Esophagus squamous epithelium (tissue), 5 donors: ENCODE results near the gene NFATC2. TPM values are rescaled to one million over a fixed set of nuclear protein-coding genes. Genes with fewer than 3 reads are reported as not detected.
A peak's percentile ranks its signal among the peaks of the same experiment; 100 is the strongest.

Experiments
- DNase-seq: peaks from one replicate; lab custom pipeline; 2025; lab: John Stamatoyannopoulos, UW
- H3K27ac ChIP-seq, 4 donors: fragments of 200-600 bp; sonication (generic); one replicate each; pipeline ENCODE4 v1.5.1; 2016 to 2019; ENCODE audit warnings: mild to moderate bottlenecking in 1 of 4
- H3K27me3 ChIP-seq, 4 donors: fragments of 200-600 bp; sonication (generic); 1 replicate in 3 of 4; 2 replicates in 1 of 4; pipeline versions ENCODE4 v1.5.1 to v1.6.0; 2017 to 2021; ENCODE audit warnings: antibody characterized with exemption in 1 of 4
- H3K36me3 ChIP-seq, 3 donors: fragments of 200-600 bp; sonication (generic); one replicate each; pipeline ENCODE4 v1.5.1; 2016 to 2019
- H3K4me1 ChIP-seq, 3 donors: fragments of 200-600 bp; sonication (generic); one replicate each; pipeline ENCODE4 v1.5.1; 2017 to 2019
- H3K4me3 ChIP-seq, 4 donors: fragments of 200-600 bp; sonication (generic); 1 replicate in 3 of 4; 2 replicates in 1 of 4; pipeline ENCODE4 v1.5.1; 2016 to 2019; ENCODE audit warnings: mild to moderate bottlenecking in 2 of 4, moderate library complexity in 1 of 4
- H3K9me3 ChIP-seq, 3 donors: fragments of 200-600 bp; sonication (generic); one replicate each; pipeline ENCODE4 v1.5.1; 2016 to 2019
- POLR2A ChIP-seq, 4 donors: fragments of 450-650 bp; IDR thresholded peaks; one replicate each; pipeline ENCODE4 v1.6.1; 2017; ENCODE audit warnings: antibody characterized with exemption in 4 of 4, mild to moderate bottlenecking in 4 of 4, moderate library complexity in 3 of 4
- WGBS, 2 donors: methylation state at CpG; one replicate each; pipeline ENCODE4 v1.1.5; 2018; 5-methylcytosine and 5-hydroxymethylcytosine counted together
- intact Hi-C: fragments of 100-400 bp; cut with DNase I; formaldehyde crosslinking; loops from one replicate; pipeline ENCODE4 v1.15.0; 2022
- total RNA-seq, 4 donors: library from RNA; depleted of rRNA; stranded (reverse); fragments of >200 nt; gene quantifications; one replicate each; pipeline ENCODE4 v1.1.0, GENCODE V29; 2016
- TF ChIP-seq, protein P1 (sequence below), 6 experiments: fragments of 450-650 bp in 4 of 6; fragments of 200-600 bp in 2 of 6; sonication (generic) in 2 of 6; IDR thresholded peaks; one replicate each; pipeline ENCODE4 v1.5.1; 2016 to 2019; ENCODE audit warnings: antibody characterized with exemption in 6 of 6, mild to moderate bottlenecking in 4 of 6, moderate library complexity in 4 of 6
- donor health status: DM: yes; HTN: yes; CAD: no.

The NFATC2 gene
- total RNA-seq, 4 donors from 2014 or later: 0.83 to 6.7 (median 1.4) TPM

DNA sequence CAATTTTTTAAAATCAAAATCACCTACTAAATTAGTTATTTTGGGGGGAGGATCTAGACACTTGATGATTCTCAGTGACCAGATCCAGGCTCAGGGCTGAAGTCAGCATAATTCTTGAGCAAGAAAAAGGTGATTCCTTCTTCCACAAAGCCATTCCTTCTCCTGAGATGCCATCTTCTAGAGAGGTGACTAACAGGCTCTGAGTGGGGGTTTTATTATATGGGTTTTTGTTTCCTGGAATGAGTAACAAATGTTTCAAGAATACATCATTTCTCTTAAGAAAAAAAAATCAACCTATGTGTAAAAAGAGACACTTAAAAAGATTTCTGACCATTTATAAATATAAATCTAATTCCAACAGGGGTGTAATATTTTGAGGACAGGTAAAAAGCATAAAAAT, 154.3 kb downstream of the NFATC2 start:
- no peak overlapping the region for H3K4me3 ChIP-seq
- intact Hi-C loops: loop anchor here (5.0 kb wide), 1 partner anchor 209 kb away; no protein-coding TSS in a partner anchor
- no peaks in the 10 kb centered on the region for H3K27me3 ChIP-seq
- no peaks in the 10 kb centered on the region for H3K36me3 ChIP-seq
- no peak for TF ChIP-seq POLR2A (IDR thresholded peaks at IDR 0.05)
- TF ChIP-seq, protein P1, sequence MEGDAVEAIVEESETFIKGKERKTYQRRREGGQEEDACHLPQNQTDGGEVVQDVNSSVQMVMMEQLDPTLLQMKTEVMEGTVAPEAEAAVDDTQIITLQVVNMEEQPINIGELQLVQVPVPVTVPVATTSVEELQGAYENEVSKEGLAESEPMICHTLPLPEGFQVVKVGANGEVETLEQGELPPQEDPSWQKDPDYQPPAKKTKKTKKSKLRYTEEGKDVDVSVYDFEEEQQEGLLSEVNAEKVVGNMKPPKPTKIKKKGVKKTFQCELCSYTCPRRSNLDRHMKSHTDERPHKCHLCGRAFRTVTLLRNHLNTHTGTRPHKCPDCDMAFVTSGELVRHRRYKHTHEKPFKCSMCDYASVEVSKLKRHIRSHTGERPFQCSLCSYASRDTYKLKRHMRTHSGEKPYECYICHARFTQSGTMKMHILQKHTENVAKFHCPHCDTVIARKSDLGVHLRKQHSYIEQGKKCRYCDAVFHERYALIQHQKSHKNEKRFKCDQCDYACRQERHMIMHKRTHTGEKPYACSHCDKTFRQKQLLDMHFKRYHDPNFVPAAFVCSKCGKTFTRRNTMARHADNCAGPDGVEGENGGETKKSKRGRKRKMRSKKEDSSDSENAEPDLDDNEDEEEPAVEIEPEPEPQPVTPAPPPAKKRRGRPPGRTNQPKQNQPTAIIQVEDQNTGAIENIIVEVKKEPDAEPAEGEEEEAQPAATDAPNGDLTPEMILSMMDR (IDR thresholded peaks at IDR 0.05): no peak
- H3K9me3 ChIP-seq: no peaks in the 10 kb centered on the region
- peaks cover 26 to 63% (median 31%) of the 10 kb centered on the region in 3 donors for H3K4me1 ChIP-seq
- DNase-seq: no peak
- peak overlapping the region in 1 of 4 donors; percentile 62 for H3K27ac ChIP-seq

DNA sequence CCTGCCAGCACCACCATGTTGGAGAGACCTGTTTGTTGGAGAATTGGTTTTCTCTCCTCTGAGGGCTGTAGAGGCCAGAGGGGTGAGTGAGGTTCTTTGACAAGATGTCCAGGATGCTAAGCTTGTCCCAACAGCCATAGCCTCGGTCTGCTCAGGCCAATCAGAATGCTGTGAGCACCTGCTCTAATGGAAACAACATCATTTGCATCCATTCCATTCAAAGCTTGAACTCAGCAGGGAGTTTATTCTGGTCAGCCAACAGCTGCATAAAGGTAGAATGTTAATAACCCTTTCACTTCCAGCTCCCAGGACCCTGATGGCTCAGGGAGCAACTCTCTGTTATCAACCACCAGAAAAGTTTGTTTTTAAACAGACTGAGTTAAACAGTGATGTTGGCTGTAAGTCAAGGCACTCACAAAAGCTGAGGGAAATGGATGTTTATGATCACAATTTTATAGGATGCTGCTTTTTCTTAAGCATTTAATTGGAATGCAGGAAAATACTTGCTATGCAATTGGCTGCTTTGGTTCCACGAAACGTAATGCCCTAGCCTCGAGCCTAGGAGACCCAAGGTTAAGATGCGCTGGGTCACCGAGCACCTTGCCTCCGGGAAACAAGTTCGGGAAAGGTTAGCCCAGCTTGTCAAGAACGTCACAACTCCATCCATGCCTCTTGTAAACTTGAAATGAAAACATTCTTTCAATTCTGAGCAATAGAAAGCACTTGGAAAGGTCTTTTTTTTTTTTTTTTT, 155.2 kb downstream of the NFATC2 start:
- H3K4me3 ChIP-seq: no peak overlapping the region

DNA sequence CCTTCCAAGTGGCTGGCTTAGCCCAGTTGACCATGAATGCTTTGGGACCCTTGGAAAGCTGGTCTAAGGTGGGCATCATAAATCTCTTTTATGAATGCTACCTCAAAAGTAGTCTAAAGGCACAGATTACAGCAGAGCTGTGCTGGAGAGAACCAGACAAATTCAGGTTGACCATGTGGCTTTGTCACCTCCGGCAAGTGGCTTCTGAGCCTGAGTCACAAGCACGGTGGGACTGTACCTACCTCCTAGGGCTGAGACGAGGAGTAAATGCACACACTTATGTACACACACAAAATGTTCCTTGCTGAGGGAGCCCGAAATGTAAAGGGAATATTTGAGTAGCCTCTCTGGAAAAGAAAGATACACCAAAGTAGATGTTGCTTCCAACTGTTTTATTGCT, 155.9 kb downstream of the NFATC2 start:
- TF ChIP-seq, protein P1 (IDR thresholded peaks at IDR 0.05): no peak
- TF ChIP-seq POLR2A (IDR thresholded peaks at IDR 0.05): no peak
- H3K27ac ChIP-seq: no peak overlapping the region
- intact Hi-C loops: loop anchor here (5.0 kb wide), 1 partner anchor 211 kb away; no protein-coding TSS in a partner anchor
- H3K36me3 ChIP-seq: no peaks in the 10 kb centered on the region
- WGBS, 2 donors: 78 to 85% methylated on average over 4 of the region's 4 CpGs
- no peak overlapping the region for H3K4me3 ChIP-seq
- H3K27me3 ChIP-seq: no peaks in the 10 kb centered on the region
- H3K9me3 ChIP-seq: no peaks in the 10 kb centered on the region
- DNase-seq: no peak
- peaks cover 26 to 61% (median 35%) of the 10 kb centered on the region in 3 donors for H3K4me1 ChIP-seq

More for the DNA sequence above, 155.2 kb downstream of the NFATC2 start:
- WGBS, 2 donors: 78 to 80% methylated on average over 9 of the region's 9 CpGs
- no peak for TF ChIP-seq POLR2A (IDR thresholded peaks at IDR 0.05)
- TF ChIP-seq, protein P1 (IDR thresholded peaks at IDR 0.05): no peak
- Histone ChIP-seq H3K36me3 (no peaks in the 10 kb centered on the region), H3K9me3 (no peaks in the 10 kb centered on the region), H3K27ac (no peak overlapping the region), H3K4me1 (peaks cover 26 to 62% (median 35%) of the 10 kb centered on the region in 3 donors), H3K27me3 (no peaks in the 10 kb centered on the region)
- DNase-seq: no peak
- intact Hi-C loops: loop anchor here (5.0 kb wide), 1 partner anchor 210 kb away; no protein-coding TSS in a partner anchor

DNA sequence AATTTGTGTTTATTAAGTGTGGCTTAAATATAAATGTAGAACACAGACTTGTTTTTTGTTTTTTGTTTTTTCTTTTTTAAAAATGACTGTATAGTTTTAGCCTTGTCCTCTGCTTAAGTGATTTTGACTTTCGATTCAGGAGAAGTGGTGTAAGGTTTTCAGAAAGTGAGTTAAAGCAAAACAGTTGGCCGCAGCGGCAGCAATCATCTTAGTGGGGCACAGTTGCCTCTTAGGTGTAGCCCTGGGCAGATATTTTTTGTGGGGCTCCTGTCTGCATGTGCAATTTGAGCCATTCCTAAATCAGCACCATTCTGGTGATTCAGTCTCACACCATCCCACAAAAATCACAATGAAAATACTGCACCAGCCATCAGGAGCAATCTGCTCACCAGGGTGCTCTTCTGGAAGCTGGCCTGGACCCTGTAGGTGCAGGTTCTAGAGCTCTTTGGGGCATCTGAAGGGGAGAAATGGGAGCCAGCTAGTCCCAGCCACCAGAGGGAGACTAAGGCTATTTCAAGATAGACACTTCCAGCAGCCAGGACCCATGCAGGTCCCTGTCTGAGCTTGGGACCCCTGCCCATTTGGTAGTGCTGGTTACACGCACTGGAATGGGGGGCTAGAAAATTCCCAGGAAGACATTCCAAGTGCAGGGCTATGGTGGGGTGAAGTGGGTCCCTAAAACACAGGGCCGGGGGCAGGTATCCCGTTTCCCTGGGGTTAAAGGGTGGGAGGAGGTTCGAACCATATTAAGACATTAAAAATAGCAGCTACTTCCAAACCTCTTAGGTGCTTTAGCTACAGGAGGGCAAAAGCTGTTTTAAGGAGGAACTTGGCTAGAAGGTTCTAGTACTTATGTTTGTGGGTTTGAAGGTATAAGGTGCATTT, 156.6 kb downstream of the NFATC2 start:
- Histone ChIP-seq H3K9me3 (no peaks in the 10 kb centered on the region), H3K27ac (no peak overlapping the region), H3K36me3 (no peaks in the 10 kb centered on the region), H3K4me1 (peaks cover 24 to 56% (median 32%) of the 10 kb centered on the region in 3 donors), H3K27me3 (no peaks in the 10 kb centered on the region), H3K4me3 (no peak overlapping the region)
- 72 to 82% methylated on average over 5 to 7 of the region's 7 CpGs for WGBS, 2 donors
- no peak for TF ChIP-seq POLR2A (IDR thresholded peaks at IDR 0.05)
- TF ChIP-seq, protein P1 (IDR thresholded peaks at IDR 0.05): peak; percentile 35 to 59 (median 44)
- intact Hi-C loops: loop anchor here (5.0 kb wide), 1 partner anchor 211 kb away; no protein-coding TSS in a partner anchor
- DNase-seq: no peak
